HG03342 (cell line): ENCODE measurements around the gene ENTPD2.

Experiments
- ATAC-seq: cut with Tn5 transposase; IDR thresholded peaks from one replicate; pipeline ENCODE4 v1.9.1; 2021; ENCODE audit warnings: mild to moderate bottlenecking, moderate library complexity; ENCODE audit not compliant: unreplicated experiment

The ENTPD2 gene

DNA sequence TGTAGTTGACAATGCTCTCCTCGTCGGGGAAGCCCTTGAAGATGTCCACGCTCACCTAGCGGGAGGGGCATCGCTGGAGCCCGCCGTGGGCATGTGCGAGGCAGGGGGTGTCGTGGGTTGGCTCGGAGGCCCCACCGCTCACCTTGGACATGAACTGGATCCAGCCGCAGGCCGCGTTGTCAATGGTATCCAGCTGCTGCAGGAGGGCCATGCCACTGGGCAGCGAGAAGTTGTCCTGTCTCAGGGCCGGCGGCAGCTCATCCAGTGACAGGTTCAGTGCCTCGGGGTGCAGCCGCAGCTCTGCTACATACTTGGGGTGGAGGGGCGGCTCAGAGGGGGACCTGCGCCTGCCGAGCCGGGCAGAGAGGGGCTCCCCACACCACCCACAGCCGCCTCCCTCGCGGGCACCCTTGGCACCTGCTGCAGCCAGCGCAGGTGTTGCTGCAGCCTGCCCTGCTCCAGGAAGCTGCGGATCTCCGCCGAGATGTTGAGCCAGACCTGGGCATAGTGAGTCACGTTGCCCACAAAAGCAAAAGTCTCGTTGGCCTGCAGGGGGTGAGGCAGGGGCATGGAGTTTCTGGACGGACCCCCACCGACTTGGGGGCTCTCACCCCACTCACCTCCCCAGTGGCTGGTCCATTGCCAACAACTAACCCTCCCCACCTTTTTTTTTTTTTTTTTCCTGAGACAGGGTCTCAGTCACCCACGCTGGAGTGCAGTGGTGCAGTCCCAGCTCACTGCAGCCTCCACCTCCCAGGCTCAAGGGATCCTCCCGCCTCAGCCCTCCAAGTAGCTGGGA lies 34.9 kb downstream of the ENTPD2 start:
- no peak for ATAC-seq

DNA sequence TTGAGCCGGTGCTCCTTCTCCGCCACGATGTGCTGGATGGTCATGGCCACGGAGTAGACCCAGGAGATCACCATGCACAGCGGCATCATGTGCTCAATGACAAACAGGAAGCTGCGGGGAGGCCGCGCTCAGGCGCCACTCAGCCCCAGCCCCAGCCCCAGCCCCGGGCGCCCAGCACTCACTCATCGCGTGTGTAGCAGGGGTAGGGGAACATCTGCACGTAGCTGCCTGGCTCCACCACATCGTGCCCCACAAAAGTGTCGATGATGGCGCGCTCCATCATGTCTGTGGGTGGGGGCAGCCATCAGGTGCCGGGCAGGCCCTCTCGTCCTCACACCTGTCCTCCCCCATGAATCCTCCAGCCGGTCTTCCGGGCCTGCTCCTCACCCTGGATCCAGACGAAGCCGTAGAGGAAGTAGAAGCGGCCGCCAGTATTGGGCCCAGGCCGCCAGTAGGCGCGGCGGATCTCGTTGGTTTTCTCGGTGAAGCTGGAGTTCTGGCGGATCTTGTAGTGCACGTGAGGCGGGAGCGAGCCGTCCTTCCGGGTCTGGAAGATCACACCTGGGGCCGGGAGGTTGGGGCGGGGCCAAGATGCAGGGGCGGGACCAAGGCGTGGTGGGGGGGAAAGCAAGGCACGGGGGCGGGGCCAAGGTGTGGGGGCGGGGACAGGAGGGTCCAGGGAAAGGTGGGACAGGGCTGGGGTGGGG lies 35.9 kb downstream of the ENTPD2 start:
- ATAC-seq, result no peak

DNA sequence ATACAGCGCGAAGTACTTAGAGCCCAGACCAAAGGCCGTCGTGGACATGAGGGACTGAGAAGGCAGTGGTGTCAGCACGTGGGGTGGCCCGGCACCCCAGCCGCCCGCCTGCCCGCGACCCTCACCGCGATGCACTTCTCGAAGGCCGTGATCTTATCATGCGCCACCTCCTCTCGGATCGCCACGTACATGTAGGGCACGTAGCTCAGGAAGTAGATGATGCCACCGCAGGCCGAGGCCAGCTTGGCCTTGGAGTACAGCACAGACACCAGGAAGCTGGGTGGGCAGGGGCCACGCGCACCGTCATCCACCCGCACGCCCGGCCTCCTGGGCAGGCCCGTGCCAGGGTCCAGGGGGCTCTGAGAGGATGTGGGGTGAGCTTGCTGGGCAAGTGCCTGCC lies 36.8 kb downstream of the ENTPD2 start:
- ATAC-seq, result no peak

DNA sequence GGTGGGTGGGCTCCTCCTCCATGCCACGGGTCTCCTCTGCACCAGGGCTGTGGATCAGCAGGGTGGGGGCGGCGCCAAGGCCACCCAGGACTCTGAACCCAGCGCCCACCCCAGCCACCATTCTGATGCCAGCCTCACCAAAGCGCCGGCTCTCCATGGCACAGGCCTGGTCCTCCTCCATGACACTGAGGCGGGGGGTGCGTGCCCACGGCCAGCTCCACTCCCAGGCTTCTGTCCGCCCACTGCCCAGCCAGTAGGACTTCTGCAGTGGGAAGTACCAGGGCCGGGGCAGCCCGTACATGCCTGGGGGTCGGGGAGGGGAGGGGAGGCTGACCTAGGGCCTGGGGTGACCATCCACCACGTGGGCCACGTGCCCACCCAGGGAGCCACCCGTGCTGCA lies 37.4 kb downstream of the ENTPD2 start:
- ATAC-seq, result no peak

DNA sequence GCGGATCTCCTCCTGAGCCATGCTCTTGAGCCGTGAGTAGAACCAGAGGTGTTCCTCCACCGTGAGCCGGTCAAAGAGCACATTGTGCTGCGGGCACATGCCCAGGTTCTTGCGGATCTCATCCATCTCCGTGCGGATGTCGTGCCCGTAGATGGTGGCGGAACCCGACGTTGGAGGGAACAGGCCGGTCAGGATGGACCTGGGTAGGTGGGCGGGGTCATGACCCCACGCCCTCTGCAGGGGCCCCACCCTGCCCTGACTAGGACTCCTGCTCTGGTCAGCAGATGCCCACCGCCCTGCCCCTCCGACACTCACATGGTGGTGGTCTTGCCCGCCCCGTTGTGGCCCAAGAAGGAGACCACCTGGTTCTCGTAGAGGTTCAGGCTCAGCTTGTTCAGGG lies 37.9 kb downstream of the ENTPD2 start:
- no peak for ATAC-seq

DNA sequence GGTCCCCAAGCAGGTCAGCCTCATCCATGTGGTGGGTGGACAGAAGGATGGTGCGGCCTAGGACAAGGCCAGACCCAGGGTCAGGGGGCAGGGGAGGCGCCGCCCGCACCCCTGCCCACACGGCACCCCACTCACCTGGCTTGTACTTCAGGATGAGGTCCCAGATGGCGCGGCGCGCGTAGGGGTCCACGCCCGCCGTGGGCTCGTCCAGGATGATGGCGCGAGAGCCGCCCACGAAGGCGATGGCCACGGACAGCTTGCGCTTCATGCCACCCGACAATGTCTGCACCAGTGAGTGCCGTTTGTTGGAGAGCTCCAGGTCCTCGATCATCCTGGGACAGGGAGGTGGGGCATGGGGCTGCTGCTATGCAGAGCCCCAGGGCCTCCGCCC lies 38.3 kb downstream of the ENTPD2 start:
- no peak for ATAC-seq

DNA sequence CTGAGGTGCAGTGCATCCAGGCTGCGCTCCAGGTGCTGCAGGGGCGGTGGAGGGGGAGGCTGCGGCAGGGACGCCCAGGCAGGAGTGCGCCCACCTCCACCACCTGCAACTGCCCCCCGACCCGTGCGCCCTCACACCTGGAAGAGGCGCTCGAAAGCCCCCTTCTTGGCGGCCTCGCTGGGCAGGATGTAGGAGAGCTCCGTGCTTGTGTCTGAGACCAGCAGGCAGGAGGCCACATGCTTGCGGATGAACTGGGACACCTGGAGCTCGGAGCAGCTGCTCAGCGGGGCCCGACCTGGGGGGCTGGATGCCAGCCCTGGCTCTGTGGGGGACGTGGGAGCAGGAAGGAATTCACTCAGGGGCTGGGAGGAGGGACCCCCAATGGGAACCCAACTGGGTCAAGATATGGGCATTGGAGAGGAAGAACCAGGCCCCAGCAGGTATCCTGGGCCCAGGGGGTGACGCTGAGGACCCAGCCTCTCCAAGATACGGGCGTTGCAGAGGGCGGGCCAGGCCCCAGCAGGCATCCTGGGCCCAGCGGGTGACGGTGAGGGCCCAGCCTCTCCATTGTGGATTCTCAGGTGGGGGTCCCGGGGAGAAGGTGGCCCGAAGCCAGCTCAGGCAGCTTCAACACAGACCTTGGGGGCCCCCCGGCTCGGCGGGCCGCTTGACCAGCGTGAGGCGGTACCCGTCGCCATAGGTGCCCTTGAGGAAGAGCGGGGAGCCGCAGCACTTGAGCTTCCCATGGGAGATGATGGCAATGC lies 38.9 kb downstream of the ENTPD2 start:
- ATAC-seq, result no peak

DNA sequence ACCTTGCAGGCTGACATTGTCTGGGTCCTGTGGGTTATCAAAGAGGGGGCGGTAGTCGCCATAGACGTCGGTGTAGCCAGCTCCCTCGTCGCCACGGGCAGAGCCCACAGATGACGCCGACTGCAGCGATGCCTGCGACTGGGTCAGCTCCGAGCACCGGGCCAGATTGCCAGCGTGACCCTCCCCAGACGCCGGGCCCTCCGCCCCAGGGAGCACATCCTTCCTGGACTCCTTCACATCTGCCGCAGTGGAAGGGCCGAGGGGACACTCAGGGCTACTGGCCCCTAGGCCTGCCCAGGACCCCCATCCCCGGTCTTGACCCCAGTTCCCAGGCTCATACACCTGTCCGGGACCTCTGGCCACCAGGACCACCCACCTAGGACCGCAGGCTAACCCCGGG lies 39.7 kb downstream of the ENTPD2 start:
- ATAC-seq, result no peak

DNA sequence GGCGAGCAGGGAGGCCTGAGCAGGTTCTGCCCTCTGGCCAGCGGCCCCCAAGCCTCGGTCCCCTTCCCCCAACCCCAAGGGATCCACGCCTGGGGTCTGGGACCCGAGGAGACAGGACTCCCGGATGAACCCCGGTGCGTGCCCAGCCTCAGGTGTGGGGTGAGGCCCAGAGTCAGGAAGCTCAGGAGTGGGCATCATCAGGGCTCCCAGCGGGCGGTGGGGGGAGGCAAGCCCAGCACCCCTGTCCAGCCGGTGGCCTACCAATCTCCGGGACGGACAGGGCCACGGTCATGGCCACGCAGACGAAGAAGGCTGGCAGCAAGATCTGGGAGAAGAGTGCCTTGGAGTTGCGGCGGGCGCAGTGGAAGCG lies 40.3 kb downstream of the ENTPD2 start:
- no peak for ATAC-seq

DNA sequence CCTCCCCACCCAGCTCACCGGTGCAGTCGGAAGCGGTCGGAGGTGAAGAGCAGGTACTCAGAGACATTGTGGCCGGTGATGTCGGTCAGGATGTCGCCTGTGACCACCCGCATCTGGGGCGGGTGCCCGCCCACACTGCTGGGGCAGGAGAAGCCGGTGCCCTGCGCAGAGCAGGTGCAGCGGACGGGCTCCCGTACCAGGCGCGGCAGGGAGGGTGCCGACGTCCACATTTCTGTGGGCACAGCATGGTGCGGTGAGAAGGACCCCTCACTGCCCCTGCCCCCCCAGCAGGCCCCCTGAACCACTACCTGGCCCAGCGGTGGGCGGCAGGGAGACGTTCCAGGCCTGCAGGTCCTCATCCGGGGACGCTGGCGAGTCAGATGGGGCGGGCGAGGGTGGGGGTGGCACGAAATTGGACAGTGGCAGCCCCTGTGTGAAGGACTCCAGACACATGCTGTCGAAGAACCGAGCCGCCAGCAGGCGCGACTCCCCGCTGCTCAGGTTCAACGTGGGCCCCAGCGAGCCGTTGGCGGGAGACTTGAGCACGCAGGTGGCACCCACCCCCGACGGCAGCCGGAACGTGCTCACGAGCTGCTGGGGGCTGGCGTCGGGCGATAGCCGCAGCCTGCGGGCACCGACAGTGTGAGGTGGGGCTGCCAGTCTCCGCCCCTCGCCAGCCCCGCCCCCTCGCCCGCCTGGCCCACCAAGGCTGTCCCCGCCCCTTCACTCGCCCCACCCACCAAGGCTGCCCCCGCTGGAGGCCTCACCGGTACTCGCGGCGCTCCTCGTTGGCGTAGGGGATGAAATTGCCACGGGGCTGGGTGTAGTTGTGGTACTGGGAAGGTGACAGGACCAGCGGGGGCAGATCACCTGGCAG lies 40.9 kb downstream of the ENTPD2 start:
- no peak for ATAC-seq

DNA sequence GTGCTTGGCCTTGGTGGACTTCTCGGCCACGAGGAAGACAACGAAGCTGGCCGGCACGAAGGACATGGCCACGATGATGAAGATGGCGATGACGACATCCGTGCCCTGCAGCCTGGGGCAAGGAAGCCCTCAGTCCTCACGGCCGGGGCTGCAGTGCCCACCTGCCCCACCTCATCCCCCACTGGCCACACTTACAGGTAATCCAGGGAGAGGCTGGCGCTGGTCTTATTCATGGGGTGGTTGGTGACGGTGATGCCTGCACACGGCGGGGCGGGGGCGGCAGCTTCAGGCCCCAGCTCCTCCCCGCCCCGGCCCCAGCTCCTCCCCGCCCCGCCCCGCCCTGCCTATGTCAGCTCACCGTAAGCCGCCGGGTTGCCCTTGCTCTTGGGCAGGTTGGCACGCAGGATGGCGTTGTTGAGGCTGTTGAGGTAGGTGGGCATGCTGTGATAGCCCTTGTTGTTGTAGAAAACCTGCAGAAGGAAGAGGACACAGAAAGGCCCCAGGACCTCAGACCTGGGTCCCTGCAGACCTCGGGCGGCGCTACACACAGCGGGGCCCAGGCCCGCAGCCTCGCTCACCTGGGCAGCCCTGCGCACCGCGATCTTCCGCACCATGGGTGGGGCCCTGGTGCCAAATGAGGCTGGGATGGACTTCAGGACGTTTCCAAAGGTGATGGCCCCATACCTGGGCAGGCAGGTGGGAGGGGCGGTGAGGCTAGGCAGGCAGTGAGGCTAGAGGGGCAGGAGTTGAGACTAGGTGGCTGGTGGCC lies 41.8 kb downstream of the ENTPD2 start:
- no peak for ATAC-seq

DNA sequence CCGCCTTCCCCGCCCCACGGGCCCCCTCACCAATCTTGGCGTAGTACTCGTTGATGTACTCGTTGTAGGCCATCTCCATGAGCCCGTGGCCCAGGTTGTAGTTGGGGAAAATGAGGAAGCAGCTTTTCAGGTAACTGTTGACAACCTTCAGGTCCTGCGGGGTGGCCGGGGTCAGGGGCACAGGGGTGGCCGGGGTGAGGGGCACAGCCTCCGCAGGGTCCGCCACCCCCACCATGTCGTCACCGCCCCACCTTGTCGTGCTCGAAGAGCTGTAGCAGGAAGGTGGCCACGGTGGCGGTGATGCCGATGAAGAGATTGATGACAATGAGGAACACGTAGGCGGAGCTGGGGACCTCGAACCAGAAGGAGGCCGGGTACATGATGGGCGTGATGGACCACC lies 42.7 kb downstream of the ENTPD2 start:
- ATAC-seq, result no peak

DNA sequence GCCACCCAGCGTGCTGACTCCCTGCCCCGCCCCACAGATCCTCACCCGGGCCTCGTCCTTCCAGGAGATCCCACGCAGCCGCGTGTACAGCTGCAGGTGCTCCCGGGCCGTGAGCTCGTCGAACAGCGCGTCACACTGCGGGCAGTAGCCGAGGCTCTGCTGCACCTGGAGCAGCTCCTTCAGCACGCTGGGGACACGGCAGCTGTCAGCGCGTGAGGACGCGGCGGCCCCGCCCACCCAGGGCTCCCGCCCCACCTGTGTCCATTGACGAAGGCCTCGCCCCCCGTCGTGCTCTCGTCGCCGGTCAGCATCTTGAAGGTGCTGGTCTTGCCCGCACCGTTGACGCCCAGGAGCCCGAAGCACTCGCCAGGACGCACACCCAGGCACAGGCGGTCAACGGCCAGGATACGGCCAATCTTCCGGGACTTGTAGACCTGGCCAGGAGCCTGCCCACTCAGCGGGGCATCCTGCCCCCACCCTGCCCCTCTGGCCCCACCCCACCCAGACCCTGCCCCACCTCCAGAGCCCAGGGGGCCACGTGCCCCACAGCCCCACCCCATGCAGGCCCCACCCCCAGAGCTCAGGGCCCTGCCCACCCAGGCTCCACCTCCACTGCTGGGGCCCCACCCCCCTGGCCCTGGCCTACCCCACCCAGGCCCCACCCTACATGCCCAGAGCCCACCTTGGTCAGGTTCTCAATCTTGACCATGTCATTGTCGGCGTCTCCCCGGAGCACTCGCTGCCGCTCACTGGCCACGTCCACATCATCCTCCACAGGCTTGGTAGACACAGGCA lies 43.7 kb downstream of the ENTPD2 start:
- no peak for ATAC-seq

DNA sequence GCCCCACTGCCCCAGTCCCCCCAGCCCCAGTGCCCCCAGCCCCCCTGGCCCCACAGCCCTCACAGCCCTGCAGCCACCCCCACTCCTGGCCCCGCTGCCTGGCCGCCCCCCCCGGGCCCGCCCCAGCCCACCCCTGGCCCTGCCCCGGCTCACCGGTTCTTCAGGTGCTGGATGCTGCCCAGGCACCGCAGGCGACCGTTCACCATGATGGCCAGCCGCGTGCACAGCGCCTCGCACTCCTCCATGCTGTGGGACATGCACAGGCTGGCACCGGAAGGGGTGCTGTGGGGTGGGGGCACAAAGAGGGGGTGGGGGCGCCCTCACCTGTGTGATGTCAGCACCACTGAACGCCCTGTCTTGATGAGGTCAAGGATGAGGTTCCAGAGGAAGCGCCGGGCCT lies 44.6 kb downstream of the ENTPD2 start:
- ATAC-seq, result no peak

DNA sequence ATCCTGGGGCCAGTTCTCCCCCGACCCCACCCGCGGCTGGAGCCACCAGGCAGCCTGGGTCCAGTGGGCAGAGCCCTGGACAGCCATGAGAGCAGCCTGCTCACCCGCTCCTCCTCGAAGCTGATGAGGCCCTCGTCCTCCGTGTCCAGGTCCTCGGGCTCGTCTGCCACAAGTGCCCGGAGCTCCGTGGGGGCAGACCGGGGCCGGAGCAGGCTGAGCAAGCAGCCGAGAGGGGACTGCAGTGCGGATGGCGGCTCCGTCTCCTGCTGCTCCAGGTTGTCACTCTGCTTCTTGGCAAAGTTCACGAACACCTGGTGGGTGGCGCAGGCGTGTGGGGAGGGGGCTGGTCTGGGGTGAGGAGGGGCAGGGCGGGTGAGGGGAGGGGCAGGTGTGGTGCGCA lies 45.5 kb downstream of the ENTPD2 start:
- no peak for ATAC-seq

DNA sequence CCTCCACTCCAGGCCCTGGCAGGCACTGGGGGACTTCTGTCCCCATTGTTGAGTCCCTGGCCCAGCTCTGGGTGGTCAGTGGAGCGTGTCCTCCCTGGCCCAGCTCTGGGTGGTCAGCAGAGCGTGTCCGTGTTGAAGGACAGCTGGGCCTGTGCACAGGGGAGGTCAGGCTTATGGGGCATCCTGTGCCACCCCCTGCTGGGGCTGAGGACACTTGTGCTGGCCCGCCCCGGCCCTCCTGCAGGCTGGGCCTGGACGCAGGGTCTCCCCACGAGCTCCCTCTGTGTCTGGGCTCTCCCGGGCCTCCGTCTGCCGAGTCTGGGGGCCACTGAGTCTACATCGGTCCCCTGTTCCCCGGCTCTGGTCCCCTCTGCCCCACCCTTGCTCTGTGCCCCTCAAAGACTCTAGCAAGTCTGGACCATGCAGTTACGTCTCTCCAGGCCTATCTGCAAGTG lies 46.0 kb downstream of the ENTPD2 start:
- ATAC-seq, result no peak

DNA sequence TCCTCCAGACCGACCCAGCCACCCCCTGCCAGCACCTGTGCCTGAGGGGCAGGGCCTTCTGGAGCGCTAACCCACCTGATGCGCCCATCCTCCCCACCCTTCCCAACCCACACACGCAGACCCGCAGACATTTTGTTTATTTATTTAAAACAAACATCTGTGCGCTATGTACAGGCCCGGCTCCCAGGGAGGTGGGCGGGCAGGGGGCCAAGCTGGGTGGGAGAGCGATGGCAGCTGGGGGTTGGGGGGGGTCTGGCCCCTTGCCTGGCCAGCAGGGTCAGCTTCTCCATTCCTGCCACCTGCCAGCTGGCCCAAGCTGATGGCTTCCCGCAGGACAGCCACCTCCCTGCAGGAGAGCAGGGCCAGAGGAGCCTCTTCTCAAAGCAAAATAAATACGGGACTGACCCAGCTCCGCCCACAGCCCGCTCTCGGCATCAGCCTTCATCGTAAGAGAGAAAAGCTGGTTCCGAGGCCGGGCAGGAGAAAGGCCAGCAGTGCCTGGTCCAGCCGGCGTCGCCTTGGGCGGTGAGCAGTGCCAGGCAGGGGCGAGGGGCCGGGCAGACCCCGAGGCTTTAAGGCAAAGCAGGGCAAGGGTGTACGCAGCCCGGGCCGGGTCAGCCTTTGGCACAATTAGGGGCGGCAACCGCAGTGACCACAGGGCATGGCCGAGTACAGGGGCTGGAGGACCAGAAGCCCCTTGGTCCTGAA lies 46.6 kb downstream of the ENTPD2 start:
- ATAC-seq, result no peak

DNA sequence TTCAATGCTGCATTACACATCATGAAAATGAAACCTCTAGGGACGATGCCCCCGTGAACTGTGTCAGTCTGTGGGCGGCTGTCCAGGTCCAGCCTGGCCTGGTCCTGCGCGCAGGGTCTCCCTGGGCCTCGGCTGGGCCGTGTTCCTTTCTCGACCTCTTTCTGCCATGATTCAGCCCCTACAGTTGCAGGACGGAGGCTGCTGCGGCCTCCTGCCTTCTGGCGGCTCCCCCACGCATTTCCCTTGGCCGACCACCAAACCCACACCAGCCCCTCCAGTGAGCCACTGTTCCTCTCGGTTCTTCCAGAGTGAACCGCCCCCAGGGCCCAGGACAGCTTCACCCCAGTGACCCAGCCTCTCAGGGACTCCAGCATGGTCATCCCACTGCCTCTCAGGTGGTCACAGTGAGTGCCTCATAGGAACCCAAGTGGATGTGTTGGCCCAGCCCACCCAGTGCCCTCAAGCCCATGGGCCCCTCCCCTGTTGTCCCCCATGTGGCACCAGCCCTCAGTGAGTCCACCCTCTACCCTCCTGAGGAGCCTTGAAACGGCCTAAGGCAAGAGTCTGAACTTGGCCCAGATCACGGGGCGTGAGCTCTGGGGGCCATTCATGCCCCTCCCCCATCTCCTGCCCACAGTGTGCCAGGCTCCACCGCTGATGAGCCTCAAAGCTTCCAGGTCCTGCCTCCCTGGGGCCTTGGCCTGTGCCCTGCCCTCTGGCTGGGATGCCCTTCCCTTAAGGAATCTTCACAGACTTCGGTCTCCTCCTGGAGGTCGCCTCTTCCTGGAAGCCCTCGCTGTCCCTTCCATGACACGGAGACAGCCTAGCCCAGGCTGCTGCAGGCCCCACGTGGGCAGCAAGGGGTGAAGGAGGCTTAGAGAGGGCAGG lies 47.5 kb downstream of the ENTPD2 start:
- no peak for ATAC-seq
